ENCODE results near the gene DEFB118. TPM values are rescaled to one million over a fixed set of nuclear protein-coding genes. Genes with fewer than 3 reads are reported as not detected.

The DEFB118 gene
- total and polyA plus RNA-seq, 2 donors (not counting 3 experiments of a cell fraction or from before 2014, with no cell fraction given) = not detected

GRCh38 chr20:31415653-31416052 is 47.3 kb downstream of the DEFB118 start:
- DNase-seq (ENCODE audit: low read depth, low spot score) = no peak
- Histone ChIP-seq H3K4me2 (ENCODE audit: insufficient read depth, low read length) (no peak overlapping the region), H3K9me3 (replicated peaks; ENCODE audit: control insufficient read depth, insufficient read depth, low read length) (no peaks in the 10 kb centered on the region), H3K9me1 (replicated peaks; ENCODE audit: control insufficient read depth, extremely low read depth, insufficient read depth, low read length) (no peaks in the 10 kb centered on the region), H3K36me3 (ENCODE audit: control insufficient read depth in 2 of 2, extremely low read depth in 1 of 2, insufficient read depth in 2 of 2, low read length in 2 of 2) (no peaks in the 10 kb centered on the region), H3K27me3 (ENCODE audit: control insufficient read depth in 2 of 2, insufficient read depth in 2 of 2, low read length in 2 of 2) (no peaks in the 10 kb centered on the region), H3K4me1 (ENCODE audit: control insufficient read depth, extremely low read depth, insufficient read depth, low read length) (no peaks in the 10 kb centered on the region), H3K9ac (replicated peaks; ENCODE audit: extremely low read depth, insufficient read depth, low read length) (no peak overlapping the region), H3K4me3 (replicated peaks in 1 of 3; ENCODE audit: insufficient read depth in 1 of 3, low read depth in 1 of 3, low read length in 3 of 3) (no peak overlapping the region), H3K27ac (ENCODE audit: insufficient read depth, low read depth, low read length) (no peak overlapping the region), H2AFZ (ENCODE audit: low read depth, low read length) (no peak overlapping the region), H3K79me2 (ENCODE audit: control insufficient read depth, insufficient read depth, low read length) (no peaks in the 10 kb centered on the region), H4K20me1 (replicated peaks; ENCODE audit: control insufficient read depth, extremely low read depth, insufficient read depth, low read length) (no peaks in the 10 kb centered on the region)
- no peak for FAIRE-seq
- intact Hi-C loops (cut with micrococcal nuclease) = no loop called here
- dilution Hi-C loops (cut with MboI; ENCODE audit: extremely low pct_ligation_motif_present, low sequenced_read_pairs) = no loop called here
- CTCF ChIA-PET = interaction anchor here (0.6 kb wide), 1 partner anchor 87 kb away, joined by 4 read pairs; no protein-coding TSS in a partner anchor
- no peak for TF ChIP-seq MAX (IDR thresholded peaks at IDR 0.05; ENCODE audit: insufficient read depth, insufficient read length)
- TF ChIP-seq JUN (IDR thresholded peaks at IDR 0.05; ENCODE audit: borderline replicate concordance, insufficient read depth, insufficient read length, low read depth) = no peak
- TF ChIP-seq FOS (IDR thresholded peaks at IDR 0.05; ENCODE audit: borderline replicate concordance, insufficient read depth, low read length) = no peak
- TF ChIP-seq POLR2AphosphoS5 (IDR thresholded peaks at IDR 0.05; ENCODE audit: insufficient read depth, low read depth, low read length) = no peak
- TF ChIP-seq EZH2 (IDR thresholded peaks at IDR 0.05; ENCODE audit: borderline replicate concordance, low read depth, low read length, severe bottlenecking) = no peak
- TF ChIP-seq GATA2 (IDR thresholded peaks at IDR 0.05; ENCODE audit: insufficient read depth, insufficient read length, low read depth, low read length) = no peak
- no peak for TF ChIP-seq POLR2A (IDR thresholded peaks at IDR 0.05; ENCODE audit: low read depth, low read length)
- TF ChIP-seq CTCF (IDR thresholded peaks at IDR 0.05; ENCODE audit: extremely low read depth in 1 of 2, insufficient read depth in 1 of 2, low read depth in 1 of 2, low read length in 2 of 2) = no peak
- no peak for TF ChIP-seq MYC (IDR thresholded peaks at IDR 0.05; ENCODE audit: low read depth, low read length)
- POLR2A ChIA-PET = no interaction called here
- no TSS peak for BruUV-seq (replicated peaks)

Measured in endothelial cell of umbilical vein (primary cell).